HTERT RPE-1 (cell line): ENCODE data around the gene PLA2G10.
"Not testable (repeated sequence)": the region's sequence is repeated elsewhere in the genome, so short reads cannot be mapped to it uniquely, and the experiment has no call there.

Experiments
- in situ Hi-C: fragments of 300-500 bp; cut with MboI; formaldehyde crosslinking; loops from 4 replicates; pipeline ENCODE4 v1.14.3; 2020; ENCODE audit warnings: low sequenced_read_pairs

PLA2G10 gene, protein sequence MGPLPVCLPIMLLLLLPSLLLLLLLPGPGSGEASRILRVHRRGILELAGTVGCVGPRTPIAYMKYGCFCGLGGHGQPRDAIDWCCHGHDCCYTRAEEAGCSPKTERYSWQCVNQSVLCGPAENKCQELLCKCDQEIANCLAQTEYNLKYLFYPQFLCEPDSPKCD

DNA sequence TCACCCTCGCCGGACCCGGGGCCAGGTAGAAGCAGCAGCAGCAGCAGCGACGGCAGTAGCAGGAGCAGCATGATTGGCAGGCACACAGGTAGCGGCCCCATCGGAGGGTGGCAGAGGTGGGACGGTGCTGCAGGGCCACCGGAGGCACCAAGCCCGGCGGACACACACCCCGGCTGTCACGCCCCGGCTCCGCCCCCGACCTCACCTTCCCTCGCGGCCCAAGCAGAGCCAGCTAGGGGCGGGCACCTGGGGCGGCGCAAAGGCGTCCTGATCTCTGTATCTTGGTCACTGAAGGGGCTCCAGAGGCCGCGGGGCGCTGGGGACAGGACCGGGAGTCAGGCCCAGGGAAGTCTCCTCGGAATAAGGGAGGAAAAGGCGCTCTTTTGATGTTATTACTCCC, at the start of gene PLA2G10:
TSS of gene PLA2G10 (minus strand) at position 180 of the 400 bp plus-strand sequence. CDS start at position 101, 79 bp downstream.
- in situ Hi-C loops: not testable (repeated sequence)

DNA sequence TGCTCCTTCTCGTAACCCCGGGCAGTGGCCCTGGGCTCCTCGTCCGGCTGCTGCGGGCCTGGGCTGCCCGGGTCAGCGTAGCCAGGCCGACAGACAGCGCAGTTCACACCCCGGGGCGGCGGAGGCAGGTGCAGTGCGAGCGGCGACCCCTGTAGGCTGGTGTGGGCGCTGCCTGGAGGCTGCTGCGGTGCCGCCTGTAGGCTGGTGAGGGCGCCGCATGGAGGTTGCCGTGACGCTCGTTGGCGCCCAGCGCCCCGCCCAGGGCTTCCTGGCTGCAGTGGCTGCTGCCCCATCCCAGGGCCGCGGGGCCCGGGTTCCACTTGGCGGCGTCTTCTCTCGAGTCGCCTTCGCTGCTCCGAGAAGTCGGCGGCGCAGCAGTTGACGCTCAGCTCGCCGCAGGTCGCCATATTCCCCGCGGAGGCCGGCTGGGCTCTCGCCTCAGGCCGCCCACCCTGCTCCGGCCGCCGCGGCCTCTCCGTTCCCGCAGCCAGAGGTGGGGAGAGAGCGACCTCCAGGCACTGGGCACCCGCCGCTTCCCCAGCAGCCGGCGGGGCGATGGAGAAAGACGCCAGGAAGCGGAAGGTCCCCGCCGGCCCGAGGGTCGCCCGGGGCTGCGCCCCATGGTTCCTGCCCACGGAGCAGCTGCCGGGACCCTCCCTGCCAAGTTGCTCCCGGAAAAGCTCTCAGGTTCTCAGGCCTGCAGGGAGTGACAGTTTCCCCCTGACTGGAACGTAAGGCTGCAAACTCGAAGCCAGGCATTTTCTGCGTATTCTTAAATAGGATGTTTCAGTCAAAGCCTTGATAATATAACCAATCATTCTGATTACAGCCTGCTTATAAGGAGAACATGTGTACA, 48.4 kb upstream of the PLA2G10 start, which contains the start of gene NPIPA2:
TSS of gene NPIPA2 (plus strand) at position 261 of the 856 bp plus-strand sequence. CDS start 5,533 bp downstream, outside the sequence.
- in situ Hi-C loops: not testable (repeated sequence)

DNA sequence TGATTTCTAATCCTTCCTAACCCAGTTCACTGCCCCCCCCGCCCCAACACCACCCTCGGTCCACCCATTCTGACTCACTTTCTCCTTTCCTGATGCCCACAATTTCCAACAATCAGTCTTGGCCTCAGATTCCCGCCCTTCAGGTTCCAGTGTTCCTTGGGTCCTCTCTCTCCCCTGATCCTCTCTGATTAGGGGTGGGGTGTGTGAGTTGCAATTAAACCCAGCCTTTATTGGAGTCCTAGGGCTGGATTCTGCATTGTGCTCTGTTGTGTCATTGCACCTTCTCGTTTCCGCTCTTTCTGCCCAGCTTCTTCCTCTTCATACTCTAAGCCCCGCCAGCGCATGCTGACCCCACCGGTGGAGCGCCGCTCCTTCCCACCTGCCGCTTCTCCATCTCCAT, 47.7 kb upstream of the PLA2G10 start:
- in situ Hi-C loops: not testable (repeated sequence)

DNA sequence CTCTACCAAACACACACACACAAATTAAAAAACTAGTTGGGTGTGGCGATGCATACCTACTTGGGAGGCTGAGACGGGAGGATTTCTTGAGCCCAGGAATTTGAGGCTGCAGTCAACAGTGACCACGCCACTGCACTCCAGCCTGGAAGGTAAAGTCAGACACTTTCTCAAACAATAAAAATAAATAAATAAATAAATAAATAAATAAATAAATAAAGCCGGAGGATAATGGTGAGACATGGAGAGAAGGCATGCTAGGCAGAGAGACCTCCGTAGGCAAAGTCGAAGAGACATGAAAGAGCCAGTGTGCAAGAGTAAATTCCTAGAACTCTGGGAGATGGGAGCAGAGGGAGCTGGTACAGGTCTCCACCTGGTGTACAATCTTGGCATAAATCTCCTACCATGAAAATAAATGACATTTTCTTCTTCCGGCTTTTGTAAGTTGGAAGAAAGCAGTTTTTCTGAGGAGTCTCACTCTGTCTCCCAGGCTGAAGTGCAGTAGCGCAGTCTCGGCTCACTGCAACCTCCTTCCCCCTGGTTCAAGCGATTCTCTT, 46.8 kb upstream of the PLA2G10 start:
- in situ Hi-C loops: not testable (repeated sequence)

DNA sequence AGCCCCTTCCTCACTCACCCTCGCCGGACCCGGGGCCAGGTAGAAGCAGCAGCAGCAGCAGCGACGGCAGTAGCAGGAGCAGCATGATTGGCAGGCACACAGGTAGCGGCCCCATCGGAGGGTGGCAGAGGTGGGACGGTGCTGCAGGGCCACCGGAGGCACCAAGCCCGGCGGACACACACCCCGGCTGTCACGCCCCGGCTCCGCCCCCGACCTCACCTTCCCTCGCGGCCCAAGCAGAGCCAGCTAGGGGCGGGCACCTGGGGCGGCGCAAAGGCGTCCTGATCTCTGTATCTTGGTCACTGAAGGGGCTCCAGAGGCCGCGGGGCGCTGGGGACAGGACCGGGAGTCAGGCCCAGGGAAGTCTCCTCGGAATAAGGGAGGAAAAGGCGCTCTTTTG, 39.1 kb upstream of the PLA2G10 start:
- in situ Hi-C loops: not testable (repeated sequence)

DNA sequence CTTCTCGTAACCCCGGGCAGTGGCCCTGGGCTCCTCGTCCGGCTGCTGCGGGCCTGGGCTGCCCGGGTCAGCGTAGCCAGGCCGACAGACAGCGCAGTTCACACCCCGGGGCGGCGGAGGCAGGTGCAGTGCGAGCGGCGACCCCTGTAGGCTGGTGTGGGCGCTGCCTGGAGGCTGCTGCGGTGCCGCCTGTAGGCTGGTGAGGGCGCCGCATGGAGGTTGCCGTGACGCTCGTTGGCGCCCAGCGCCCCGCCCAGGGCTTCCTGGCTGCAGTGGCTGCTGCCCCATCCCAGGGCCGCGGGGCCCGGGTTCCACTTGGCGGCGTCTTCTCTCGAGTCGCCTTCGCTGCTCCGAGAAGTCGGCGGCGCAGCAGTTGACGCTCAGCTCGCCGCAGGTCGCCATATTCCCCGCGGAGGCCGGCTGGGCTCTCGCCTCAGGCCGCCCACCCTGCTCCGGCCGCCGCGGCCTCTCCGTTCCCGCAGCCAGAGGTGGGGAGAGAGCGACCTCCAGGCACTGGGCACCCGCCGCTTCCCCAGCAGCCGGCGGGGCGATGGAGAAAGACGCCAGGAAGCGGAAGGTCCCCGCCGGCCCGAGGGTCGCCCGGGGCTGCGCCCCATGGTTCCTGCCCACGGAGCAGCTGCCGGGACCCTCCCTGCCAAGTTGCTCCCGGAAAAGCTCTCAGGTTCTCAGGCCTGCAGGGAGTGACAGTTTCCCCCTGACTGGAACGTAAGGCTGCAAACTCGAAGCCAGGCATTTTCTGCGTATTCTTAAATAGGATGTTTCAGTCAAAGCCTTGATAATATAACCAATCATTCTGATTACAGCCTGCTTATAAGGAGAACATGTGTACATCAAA, 9.3 kb upstream of the PLA2G10 start, which contains the start of gene NPIPA3:
TSS of gene NPIPA3 (plus strand) at position 256 of the 856 bp plus-strand sequence. CDS start 5,533 bp downstream, outside the sequence.
- in situ Hi-C loops: not testable (repeated sequence)

DNA sequence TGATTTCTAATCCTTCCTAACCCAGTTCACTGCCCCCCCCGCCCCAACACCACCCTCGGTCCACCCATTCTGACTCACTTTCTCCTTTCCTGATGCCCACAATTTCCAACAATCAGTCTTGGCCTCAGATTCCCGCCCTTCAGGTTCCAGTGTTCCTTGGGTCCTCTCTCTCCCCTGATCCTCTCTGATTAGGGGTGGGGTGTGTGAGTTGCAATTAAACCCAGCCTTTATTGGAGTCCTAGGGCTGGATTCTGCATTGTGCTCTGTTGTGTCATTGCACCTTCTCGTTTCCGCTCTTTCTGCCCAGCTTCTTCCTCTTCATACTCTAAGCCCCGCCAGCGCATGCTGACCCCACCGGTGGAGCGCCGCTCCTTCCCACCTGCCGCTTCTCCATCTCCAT, 8.6 kb upstream of the PLA2G10 start:
- in situ Hi-C loops: not testable (repeated sequence)

DNA sequence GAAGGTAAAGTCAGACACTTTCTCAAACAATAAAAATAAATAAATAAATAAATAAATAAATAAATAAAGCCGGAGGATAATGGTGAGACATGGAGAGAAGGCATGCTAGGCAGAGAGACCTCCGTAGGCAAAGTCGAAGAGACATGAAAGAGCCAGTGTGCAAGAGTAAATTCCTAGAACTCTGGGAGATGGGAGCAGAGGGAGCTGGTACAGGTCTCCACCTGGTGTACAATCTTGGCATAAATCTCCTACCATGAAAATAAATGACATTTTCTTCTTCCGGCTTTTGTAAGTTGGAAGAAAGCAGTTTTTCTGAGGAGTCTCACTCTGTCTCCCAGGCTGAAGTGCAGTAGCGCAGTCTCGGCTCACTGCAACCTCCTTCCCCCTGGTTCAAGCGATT, 7.8 kb upstream of the PLA2G10 start:
- in situ Hi-C loops: not testable (repeated sequence)

DNA sequence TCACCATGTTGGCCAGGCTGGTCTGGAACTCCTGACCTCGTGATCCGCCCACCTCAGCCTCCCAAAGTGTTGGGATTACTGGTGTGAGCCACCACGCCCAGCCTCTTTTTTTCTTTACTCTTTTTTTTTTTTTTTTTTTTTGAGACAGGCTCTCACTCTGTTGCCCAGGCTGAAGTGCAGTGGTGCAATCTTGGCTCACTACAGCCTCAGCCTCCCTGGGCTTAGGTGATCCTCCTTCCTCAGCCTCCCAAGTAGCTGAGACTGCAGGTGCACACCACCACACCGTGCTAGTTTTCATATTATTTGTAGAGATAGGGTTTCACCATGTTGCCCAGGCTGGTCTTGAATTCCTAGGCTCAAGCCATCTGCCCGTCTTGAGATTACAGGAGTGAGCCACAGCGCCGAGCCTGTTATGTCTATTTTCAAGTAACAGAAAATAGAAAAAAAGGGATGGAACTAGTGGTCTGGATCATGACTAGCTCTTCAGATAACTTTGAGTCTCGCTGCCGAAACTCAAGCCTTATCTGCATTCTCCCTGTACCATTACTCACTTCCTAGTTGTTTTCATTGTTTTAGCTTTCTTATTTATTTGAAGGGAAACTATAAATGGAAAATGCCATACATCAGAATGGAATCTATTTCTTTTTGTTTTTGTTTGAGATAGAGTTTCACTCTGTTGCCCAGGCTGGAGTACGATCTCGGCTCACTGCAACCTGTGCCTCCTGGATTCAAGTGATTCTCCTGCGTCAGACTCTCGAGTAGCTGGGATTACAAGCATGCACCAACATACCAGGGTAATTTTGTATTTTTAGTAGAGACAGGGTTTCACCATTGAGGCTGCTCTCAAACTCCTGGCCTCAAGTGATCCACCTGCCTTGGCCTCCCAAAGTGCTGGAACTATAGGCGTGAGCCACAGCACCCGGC, 8.0 kb downstream of the PLA2G10 start:
- in situ Hi-C loops: not testable (repeated sequence)

DNA sequence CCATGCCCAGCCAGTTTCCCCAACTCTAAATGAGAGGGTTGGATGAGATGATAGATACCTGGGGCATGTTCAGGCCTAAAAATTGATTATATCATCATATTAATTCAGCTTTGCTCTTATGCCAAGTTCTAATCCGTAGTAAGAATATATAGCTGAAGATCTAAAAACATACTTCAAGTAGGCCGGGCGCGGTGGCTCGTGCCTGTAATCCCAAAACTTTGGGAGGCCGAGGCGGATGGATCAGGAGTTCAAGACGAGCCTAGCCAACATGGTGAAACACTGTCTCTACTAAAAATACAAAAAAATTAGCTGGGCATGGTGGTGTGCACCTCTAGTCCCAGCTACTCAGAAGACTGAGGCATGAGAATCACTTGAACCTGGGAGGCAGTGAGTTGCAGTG, 12.0 kb downstream of the PLA2G10 start:
- in situ Hi-C loops: no loop called here

DNA sequence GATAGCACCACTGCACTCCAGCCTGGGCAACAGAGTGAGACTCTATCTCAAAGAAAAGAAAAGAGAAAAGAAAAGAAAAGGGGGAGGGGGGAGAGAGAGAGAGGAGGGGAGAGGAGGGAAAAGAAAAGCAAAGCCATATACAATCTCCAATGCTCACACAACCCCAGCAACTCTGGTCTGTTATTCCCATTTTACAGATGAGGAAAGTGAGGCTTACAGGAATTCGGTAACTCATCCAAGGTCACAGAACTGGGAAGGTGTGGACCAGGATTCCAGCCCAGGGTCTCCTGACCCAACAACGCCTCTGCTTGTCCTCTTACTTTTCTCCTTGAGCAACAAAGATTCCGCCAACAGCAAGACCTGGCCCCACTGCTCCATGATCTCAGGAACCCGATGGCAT, 13.0 kb downstream of the PLA2G10 start:
- in situ Hi-C loops: no loop called here

DNA sequence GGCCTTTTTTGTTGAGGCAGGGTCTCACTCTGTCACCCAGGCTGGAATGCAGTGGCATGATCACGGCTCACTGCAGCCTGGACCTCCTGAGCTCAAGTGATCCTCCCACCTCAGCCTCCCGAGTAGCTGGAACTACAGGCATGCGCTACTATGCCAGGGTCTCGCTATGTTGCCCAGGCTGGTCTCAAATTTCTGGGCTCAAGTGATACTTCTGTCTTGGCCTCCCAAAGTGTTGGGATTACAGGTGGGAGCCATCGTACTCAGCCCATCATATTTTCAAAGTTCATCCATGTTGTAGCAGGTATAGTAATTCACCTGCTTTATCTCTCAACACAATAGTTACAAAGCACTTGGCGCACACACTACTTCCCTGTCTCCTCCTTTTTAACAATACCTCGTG, 13.7 kb downstream of the PLA2G10 start:
- in situ Hi-C loops: not testable (repeated sequence)

DNA sequence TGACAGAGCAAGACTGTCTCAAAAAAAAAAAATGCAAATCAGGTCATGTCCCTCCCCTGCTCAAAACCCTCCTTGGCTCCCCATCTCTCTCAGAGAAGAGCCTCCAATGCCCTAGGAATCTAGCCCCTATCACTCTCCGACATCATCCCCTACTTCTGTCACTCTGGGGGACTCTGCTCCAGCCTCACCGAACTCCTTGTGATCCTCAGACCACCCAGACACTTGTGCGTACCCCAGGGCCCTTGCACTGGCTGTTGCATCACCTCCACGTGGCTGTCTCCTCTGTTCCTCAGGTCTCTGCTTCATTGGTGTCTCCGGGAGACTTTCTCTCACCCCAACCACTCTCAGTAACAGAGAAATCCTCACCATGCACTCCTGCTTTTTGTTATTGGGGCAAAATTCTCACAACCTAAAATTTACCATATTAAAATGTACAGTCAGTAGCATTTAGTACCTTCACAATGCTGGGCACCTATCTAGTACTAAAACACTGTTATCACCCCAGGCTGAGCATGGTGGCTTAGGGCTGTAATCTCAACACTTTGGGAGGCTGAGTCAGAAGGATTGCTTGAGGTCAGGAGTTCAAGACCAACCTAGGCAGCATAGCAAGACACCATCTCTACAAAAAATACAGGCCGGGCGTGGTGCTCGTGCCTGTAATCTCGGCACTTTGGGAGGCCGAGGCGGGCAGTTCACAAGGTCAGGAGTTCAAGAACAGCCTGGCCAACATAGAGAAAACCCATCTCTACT, 15.2 kb downstream of the PLA2G10 start:
- in situ Hi-C loops: no loop called here

DNA sequence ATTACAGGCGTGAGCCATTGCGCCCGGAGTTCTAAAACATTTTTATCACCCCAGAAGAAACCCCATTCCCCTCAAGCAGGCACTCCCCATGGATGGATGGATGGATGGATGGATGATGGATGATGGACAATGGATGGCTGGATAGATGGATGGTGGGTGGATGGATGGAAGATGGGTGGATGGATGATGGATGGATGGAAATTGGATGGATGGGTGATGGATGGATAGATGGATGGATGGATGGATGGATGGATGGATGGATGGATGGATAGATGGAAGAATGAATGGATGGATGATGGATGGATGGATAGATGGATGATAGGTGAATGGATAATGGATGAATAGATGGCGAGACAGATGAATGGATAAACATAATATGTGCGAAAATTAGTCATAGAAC, 16.5 kb downstream of the PLA2G10 start:
- in situ Hi-C loops: no loop called here

DNA sequence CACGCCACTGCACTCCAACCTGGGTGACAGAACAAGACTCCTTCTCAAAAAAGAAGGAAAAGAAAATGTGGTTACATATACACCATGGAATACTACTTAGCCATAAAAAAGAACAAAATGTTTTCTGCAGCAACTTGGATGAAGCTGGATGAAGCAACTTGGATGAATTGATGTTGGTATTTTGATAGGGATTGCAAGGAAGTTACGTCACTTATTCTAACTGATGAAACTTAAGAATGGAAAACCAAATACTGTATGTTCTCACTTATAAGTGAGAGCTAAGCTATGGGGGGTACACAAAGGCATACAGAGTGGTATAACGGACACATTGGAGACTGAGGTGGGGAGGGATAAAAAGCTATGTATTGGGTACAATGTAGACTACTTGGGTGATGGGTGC, 17.5 kb downstream of the PLA2G10 start:
- in situ Hi-C loops: no loop called here

DNA sequence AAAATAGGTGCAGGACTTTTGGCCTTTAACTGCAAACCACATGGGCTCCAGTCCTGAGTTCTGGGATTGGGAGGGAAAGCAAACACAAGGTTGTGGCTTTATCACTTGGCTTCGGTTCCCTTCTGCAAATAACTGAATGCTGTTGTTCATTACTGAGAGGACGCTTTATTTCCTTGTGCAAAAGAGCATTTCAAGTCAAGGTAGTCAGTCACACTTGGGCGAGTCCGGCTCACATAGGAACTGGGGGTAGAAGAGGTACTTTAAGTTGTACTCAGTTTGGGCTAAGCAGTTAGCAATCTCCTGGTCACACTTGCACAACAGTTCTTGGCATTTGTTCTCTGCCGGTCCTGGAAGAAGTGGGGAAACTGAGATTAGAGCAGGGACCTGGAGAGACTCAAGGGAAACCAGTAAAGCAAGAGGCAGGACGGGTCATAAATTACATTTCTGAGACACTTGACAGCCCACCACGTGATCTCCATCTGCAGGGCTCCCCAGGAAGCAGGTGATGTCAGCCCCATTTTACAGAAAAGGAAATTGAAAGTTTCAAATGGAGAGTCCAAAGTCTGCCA, 21.6 kb downstream of the PLA2G10 start:
- in situ Hi-C loops: no loop called here

DNA sequence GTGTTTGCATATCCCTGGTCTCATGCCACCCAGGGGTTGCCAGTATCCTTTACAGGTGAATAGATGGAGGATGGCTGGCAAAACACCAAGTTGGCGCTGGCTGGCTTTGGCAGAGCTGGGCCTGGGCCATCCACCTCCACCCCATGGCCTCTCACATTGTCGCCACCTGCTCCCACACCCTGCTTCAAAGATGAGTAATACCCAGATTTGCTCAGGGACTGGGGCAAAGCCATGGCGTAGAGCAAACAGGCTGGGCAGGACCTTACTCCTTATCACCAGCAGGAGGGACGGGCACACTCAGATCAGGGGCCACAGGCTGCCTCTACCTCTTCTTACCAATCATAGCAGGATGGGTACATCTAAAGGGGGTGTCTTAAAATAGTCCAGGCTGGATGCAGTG, 24.3 kb downstream of the PLA2G10 start:
- in situ Hi-C loops: no loop called here

DNA sequence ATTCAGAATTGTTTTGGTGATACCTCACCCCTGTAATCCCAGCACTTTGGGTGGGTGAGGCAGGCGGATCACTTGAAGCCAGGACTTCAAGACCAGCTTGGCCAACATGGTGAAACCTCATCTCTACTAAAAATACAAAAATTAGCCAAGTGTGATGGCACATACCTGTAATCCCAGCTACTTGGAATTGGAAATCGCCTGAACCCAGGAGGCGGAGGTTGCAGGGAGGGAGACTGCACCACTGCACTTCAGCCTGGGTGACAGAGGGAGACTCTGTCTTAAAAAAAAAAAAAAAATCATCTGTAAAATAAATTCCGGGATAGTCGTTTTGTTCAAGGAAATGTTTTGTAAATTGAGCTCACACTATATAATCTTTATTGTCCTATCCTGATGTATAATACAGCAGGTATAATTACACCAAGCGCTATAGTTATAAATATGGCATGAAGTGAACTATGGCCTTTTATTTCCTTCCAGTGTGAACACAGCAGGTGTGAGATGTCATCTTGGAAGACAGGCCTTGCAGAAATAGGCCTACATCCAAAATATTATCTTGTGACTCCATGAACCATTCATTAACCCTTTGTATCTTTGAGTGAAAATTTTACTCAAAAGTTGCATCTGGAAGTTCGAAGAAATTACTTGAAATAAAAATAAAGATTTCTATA, 25.4 kb downstream of the PLA2G10 start:
- in situ Hi-C loops: no loop called here
